Keratinocyte (primary cell): ENCODE data around the gene CLDN2.

Experiments used
- EZH2 ChIP-seq: IDR thresholded peaks from one replicate; pipeline ENCODE4 v1.6.1; 2012; ENCODE audit warnings: inconsistent platforms, mild to moderate bottlenecking, low read length, moderate library complexity
- TF ChIP-seq, protein P1 (sequence below), 3 experiments: IDR thresholded peaks in 1 of 3; conservative IDR thresholded peaks in 1 of 3; optimal IDR thresholded peaks in 1 of 3; 2 replicates in 2 of 3; 3 replicates in 1 of 3; pipeline versions ENCODE3 to v1.5.1; 2011; ENCODE audit warnings: low read length in 3 of 3, mild to moderate bottlenecking in 3 of 3, moderate library complexity in 2 of 3, control low read depth in 1 of 3, inconsistent platforms in 1 of 3; ENCODE audit not compliant: insufficient read depth in 2 of 3; ENCODE audit errors: extremely low read depth in 1 of 3

DNA sequence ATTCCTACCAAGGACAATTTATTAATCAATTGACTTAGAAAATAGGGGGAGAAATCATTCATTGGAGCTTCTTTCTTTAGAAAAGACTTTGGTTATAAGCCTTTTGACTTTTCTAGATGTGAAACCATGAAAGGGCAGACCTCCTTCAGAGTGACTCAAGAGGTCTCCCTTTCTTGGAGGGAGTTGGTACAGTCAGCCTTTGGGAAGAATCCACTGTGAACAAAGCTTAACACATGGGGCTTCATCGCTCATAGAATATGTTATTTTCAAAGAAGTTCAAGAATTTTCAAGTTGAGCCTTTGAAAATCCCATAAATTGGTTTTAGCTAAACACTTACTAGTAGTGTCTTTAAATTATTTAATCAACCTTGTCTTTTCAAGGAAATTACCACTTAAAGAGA is 45.1 kb upstream of the CLDN2 start:
- TF ChIP-seq, protein P1, sequence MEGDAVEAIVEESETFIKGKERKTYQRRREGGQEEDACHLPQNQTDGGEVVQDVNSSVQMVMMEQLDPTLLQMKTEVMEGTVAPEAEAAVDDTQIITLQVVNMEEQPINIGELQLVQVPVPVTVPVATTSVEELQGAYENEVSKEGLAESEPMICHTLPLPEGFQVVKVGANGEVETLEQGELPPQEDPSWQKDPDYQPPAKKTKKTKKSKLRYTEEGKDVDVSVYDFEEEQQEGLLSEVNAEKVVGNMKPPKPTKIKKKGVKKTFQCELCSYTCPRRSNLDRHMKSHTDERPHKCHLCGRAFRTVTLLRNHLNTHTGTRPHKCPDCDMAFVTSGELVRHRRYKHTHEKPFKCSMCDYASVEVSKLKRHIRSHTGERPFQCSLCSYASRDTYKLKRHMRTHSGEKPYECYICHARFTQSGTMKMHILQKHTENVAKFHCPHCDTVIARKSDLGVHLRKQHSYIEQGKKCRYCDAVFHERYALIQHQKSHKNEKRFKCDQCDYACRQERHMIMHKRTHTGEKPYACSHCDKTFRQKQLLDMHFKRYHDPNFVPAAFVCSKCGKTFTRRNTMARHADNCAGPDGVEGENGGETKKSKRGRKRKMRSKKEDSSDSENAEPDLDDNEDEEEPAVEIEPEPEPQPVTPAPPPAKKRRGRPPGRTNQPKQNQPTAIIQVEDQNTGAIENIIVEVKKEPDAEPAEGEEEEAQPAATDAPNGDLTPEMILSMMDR (optimal IDR thresholded peaks at IDR 0.05 in 1 of 3, IDR thresholded peaks at IDR 0.05 in 1 of 3, conservative IDR thresholded peaks at IDR 0.05 in 1 of 3; ENCODE audit: extremely low read depth in 1 of 3, insufficient read depth in 2 of 3, low read length in 3 of 3), result no peak
- TF ChIP-seq EZH2, result no peak
